Endothelial cell of umbilical vein (primary cell): ENCODE data around the gene GON4L. TPM values are rescaled to one million over a fixed set of nuclear protein-coding genes. Genes with fewer than 3 reads are reported as not detected.

Experiments used
- BruUV-seq: library from RNA; stranded (reverse); fragments of 400-500 nt; replicated peaks from 2 replicates; lab custom pipeline; 2021; lab: Mats Ljungman, UMichigan
- CTCF ChIA-PET: fragments of 300-600, 350-600 bp; sonication (Branson Sonifier 250); formaldehyde crosslinking; loops from one replicate; lab custom pipeline; 2021; ENCODE audit warnings: antibody characterized with exemption, inconsistent platforms; lab: Charles Lee
- POLR2A ChIA-PET: fragments of 300-600, 350-600 bp; sonication (Branson Sonifier 250); formaldehyde crosslinking; loops from one replicate; lab custom pipeline; 2021; ENCODE audit warnings: antibody characterized with exemption, inconsistent platforms; lab: Charles Lee
- DNase-seq: peaks from one replicate; pipeline ENCODE4 v3.0.0-alpha.2; 2011; ENCODE audit warnings: low read depth, low spot score
- FAIRE-seq: peaks from 2 replicates; lab custom pipeline; 2011; peaks lifted over from hg19 to GRCh38; lab: Jason Lieb, UNC
- H2AFZ ChIP-seq: 2 replicates; pipeline ENCODE4 v1.6.0; 2012; ENCODE audit warnings: low read depth, low read length, control low read depth, inconsistent platforms
- H3K27ac ChIP-seq: 2 replicates; pipeline ENCODE4 v1.5.1; 2011; ENCODE audit warnings: low read depth, mild to moderate bottlenecking, control low read depth, low read length, moderate library complexity; ENCODE audit not compliant: insufficient read depth
- H3K27me3 ChIP-seq, 2 experiments: 2 replicates each; pipeline versions ENCODE4 v1.6.0 to v1.6.1; 2011; ENCODE audit warnings: low read length in 2 of 2, mixed read lengths in 1 of 2; ENCODE audit not compliant: control insufficient read depth in 2 of 2, insufficient read depth in 2 of 2
- H3K36me3 ChIP-seq, 2 experiments: 2 replicates in 1 of 2; 3 replicates in 1 of 2; pipeline ENCODE4 v1.5.1; 2011; ENCODE audit warnings: low read length in 2 of 2, mild to moderate bottlenecking in 1 of 2, moderate library complexity in 1 of 2; ENCODE audit not compliant: control insufficient read depth in 2 of 2, insufficient read depth in 2 of 2; ENCODE audit errors: extremely low read depth in 1 of 2
- H3K4me1 ChIP-seq: 3 replicates; pipeline ENCODE4 v1.5.1; 2011; ENCODE audit warnings: mild to moderate bottlenecking, low read length; ENCODE audit not compliant: control insufficient read depth, insufficient read depth; ENCODE audit errors: extremely low read depth
- H3K4me2 ChIP-seq: 2 replicates; pipeline ENCODE4 v1.6.1; 2011; ENCODE audit warnings: low read length, control low read depth, mixed read lengths; ENCODE audit not compliant: insufficient read depth
- H3K4me3 ChIP-seq, 3 experiments: fragments of 200-600 bp in 1 of 3; sonication (generic), shearing (Covaris generic) in 1 of 3; replicated peaks in 1 of 3; 2 replicates each; pipeline ENCODE4 v1.5.1; 2011 to 2016; ENCODE audit warnings: control low read depth in 3 of 3, low read length in 3 of 3, mild to moderate bottlenecking in 2 of 3, inconsistent platforms in 1 of 3, low read depth in 1 of 3, moderate library complexity in 1 of 3; ENCODE audit not compliant: insufficient read depth in 1 of 3
- H3K79me2 ChIP-seq: 2 replicates; pipeline ENCODE4 v1.6.0; 2012; ENCODE audit warnings: low read length, inconsistent platforms; ENCODE audit not compliant: control insufficient read depth, insufficient read depth
- H3K9ac ChIP-seq: replicated peaks from 2 replicates; pipeline ENCODE3; 2011; ENCODE audit warnings: low read length, control low read depth; ENCODE audit not compliant: insufficient read depth; ENCODE audit errors: extremely low read depth
- H3K9me1 ChIP-seq: replicated peaks from 3 replicates; pipeline ENCODE4 v1.6.0; 2011; ENCODE audit warnings: mild to moderate bottlenecking, low read length; ENCODE audit not compliant: control insufficient read depth, insufficient read depth; ENCODE audit errors: extremely low read depth
- H3K9me3 ChIP-seq: replicated peaks from 2 replicates; pipeline ENCODE4 v1.5.1; 2012; ENCODE audit warnings: low read length, inconsistent platforms; ENCODE audit not compliant: control insufficient read depth, insufficient read depth
- H4K20me1 ChIP-seq: replicated peaks from 2 replicates; pipeline ENCODE3; 2011; ENCODE audit warnings: mild to moderate bottlenecking, low read length; ENCODE audit not compliant: control insufficient read depth, insufficient read depth; ENCODE audit errors: extremely low read depth
- CTCF ChIP-seq, 2 donors: IDR thresholded peaks; 1 replicate in 1 of 2; 2 replicates in 1 of 2; pipeline ENCODE4 v1.5.1; 2011; ENCODE audit warnings: low read length in 2 of 2, mild to moderate bottlenecking in 2 of 2, moderate library complexity in 2 of 2, control low read depth in 1 of 2, inconsistent platforms in 1 of 2, low read depth in 1 of 2; ENCODE audit not compliant: insufficient read depth in 1 of 2; ENCODE audit errors: extremely low read depth in 1 of 2
- EZH2 ChIP-seq: IDR thresholded peaks from 2 replicates; pipeline ENCODE4 v1.6.1; 2012; ENCODE audit warnings: borderline replicate concordance, low read depth, mild to moderate bottlenecking, moderate library complexity, low read length, inconsistent platforms; ENCODE audit not compliant: severe bottlenecking
- FOS ChIP-seq: IDR thresholded peaks from 2 replicates; pipeline ENCODE4 v1.6.1; 2011; ENCODE audit warnings: mild to moderate bottlenecking, low read length, moderate library complexity, borderline replicate concordance; ENCODE audit not compliant: insufficient read depth
- GATA2 ChIP-seq: IDR thresholded peaks from 2 replicates; pipeline ENCODE4 v1.7.0; 2011; ENCODE audit warnings: low read depth, mild to moderate bottlenecking, moderate library complexity, mixed read lengths, low read length; ENCODE audit not compliant: insufficient read length, insufficient read depth
- JUN ChIP-seq: IDR thresholded peaks from 2 replicates; pipeline ENCODE4 v1.6.1; 2011; ENCODE audit warnings: borderline replicate concordance, low read depth; ENCODE audit not compliant: insufficient read length, insufficient read depth
- MAX ChIP-seq: IDR thresholded peaks from 2 replicates; pipeline ENCODE4 v1.6.1; 2011; ENCODE audit not compliant: insufficient read depth, insufficient read length
- MYC ChIP-seq: IDR thresholded peaks from one replicate; pipeline ENCODE4 v1.6.1; 2011; ENCODE audit warnings: mild to moderate bottlenecking, low read depth, low read length
- POLR2A ChIP-seq: IDR thresholded peaks from 2 replicates; pipeline ENCODE4 v1.6.1; 2012; ENCODE audit warnings: low read depth, mild to moderate bottlenecking, control low read depth, low read length
- POLR2AphosphoS5 ChIP-seq: IDR thresholded peaks from 2 replicates; pipeline ENCODE4 v1.6.1; 2012; ENCODE audit warnings: low read depth, mild to moderate bottlenecking, control low read depth, low read length, moderate library complexity; ENCODE audit not compliant: insufficient read depth
- dilution Hi-C: fragments of 300-500 bp; cut with MboI; formaldehyde crosslinking; loops from one replicate; pipeline ENCODE4 v1.15.0; 2019; ENCODE audit warnings: low sequenced_read_pairs; ENCODE audit not compliant: extremely low pct_ligation_motif_present
- intact Hi-C: fragments of 100-400 bp; cut with micrococcal nuclease; formaldehyde crosslinking; loops from one replicate; pipeline ENCODE4 v1.10.0; 2022
- polyA plus RNA-seq, 4 experiments: library from polyadenylated mRNA; depleted of rRNA in 3 of 4; stranded (reverse) in 3 of 4; unstranded in 1 of 4; fragments of >200 nt; gene quantifications; 2 replicates each; pipeline versions ENCODE4 v1.2.1 to v1.2.3, GENCODE V29; 2011 to 2012; ENCODE audit warnings: missing spikeins in 1 of 4
- total RNA-seq: library from RNA; stranded (reverse); gene quantifications from 2 replicates; pipeline ENCODE4 v1.2.3, GENCODE V29; 2021

Gene GON4L
- total and polyA plus RNA-seq, 2 donors (not counting 3 experiments of a cell fraction or from before 2014, with no cell fraction given): 30.5 to 58.7 TPM

DNA sequence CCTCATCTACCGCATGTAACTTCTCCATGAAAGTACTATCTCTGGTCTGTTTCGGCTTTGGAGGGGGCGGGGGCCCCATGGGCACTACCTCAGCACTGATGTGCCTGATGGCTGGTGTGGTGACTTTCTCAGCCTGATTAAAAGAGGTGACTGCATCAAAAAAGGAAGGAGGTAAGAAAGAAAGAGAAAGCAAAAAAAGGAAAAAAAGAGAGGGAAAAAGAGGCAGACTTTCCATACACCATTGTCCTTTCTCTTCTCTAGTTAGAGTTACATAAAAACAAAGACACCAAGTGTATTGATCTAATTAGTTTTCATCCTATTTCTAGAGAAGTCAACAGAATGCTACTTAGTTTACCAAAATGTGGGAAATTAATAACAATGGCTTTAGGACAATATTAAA is 43.3 kb downstream of the GON4L start:
- H3K9me1 ChIP-seq: no peaks in the 10 kb centered on the region

More for the DNA sequence above, 43.3 kb downstream of the GON4L start:
- Histone ChIP-seq H3K79me2 (no peaks in the 10 kb centered on the region), H3K36me3 (peaks cover 9 to 17% of the 10 kb centered on the region in 2 experiments), H3K27ac (no peak overlapping the region), H3K9me3 (no peaks in the 10 kb centered on the region), H3K4me1 (no peaks in the 10 kb centered on the region), H3K27me3 (no peaks in the 10 kb centered on the region), H3K4me3 (no peak overlapping the region), H4K20me1 (no peaks in the 10 kb centered on the region), H3K9ac (no peak overlapping the region), H3K4me2 (no peak overlapping the region), H2AFZ (no peak overlapping the region)
- BruUV-seq: no TSS peak
- TF ChIP-seq JUN (no peak), MAX (no peak), FOS (no peak), GATA2 (no peak), POLR2AphosphoS5 (no peak), MYC (no peak), POLR2A (no peak), CTCF (IDR thresholded peaks at IDR 0.05; ENCODE audit: extremely low read depth in 1 of 2, insufficient read depth in 1 of 2, low read depth in 1 of 2, low read length in 2 of 2) (no peak), EZH2 (no peak)
- no peak for DNase-seq
- POLR2A ChIA-PET: no interaction called here
- dilution Hi-C loops: no loop called here
- FAIRE-seq: no peak
- CTCF ChIA-PET: no interaction called here
- intact Hi-C loops: no loop called here
